Stimulated activated CD4-positive, alpha-beta T cell treated with anti-CD3 and anti-CD28 coated beads, Interleukin-12 subunit alpha, Interleukin-12 subunit beta, amount 100 ng/mL, for 24 hours (primary cell): ENCODE results near the gene AQP2.

Experiments used
- DNase-seq, 2 experiments: peaks; one replicate each; pipeline ENCODE4 v3.0.0-alpha.2; 2020; ENCODE audit warnings: low read depth in 2 of 2

AQP2 gene

GRCh38 chr12:49950273-49951251 is at the start of gene AQP2:
TSS of gene AQP2 (plus strand) at chr12:49950737. CDS start at chr12:49950831, 94 bp downstream.
- DNase-seq = no peak

GRCh38 chr12:49901026-49901425 is 49.5 kb upstream of the AQP2 start:
- DNase-seq = no peak

- no peak for DNase-seq
These were observed 48.6 kb upstream of the AQP2 start for GRCh38 chr12:49901986-49902385.

- no peak for DNase-seq
These were observed 47.9 kb upstream of the AQP2 start for GRCh38 chr12:49902399-49903350.

- DNase-seq = no peak
These were observed 47.2 kb upstream of the AQP2 start for GRCh38 chr12:49903351-49903699.

- peak in 1 of 2 experiments; percentile 28 for DNase-seq
These were observed 46.7 kb upstream of the AQP2 start, which contains the start of gene FAIM2 for GRCh38 chr12:49903700-49904423. TSS of gene FAIM2 (minus strand) at chr12:49903900. CDS start at chr12:49903792, 108 bp downstream.

- DNase-seq = no peak
These were observed 45.9 kb upstream of the AQP2 start for GRCh38 chr12:49904601-49905000.

- no peak for DNase-seq
These were observed 44.7 kb upstream of the AQP2 start for GRCh38 chr12:49905718-49906314.

GRCh38 chr12:49907352-49907751 is 43.2 kb upstream of the AQP2 start:
- no peak for DNase-seq

- DNase-seq = no peak
These were observed 41.2 kb upstream of the AQP2 start for GRCh38 chr12:49909356-49909755.

- DNase-seq = no peak
These were observed 40.7 kb upstream of the AQP2 start for GRCh38 chr12:49909826-49910225.

GRCh38 chr12:49910331-49911212 is 40.0 kb upstream of the AQP2 start:
- DNase-seq = no peak

- DNase-seq = no peak
These were observed 39.3 kb upstream of the AQP2 start for GRCh38 chr12:49911213-49911605.

- no peak for DNase-seq
These were observed 37.9 kb upstream of the AQP2 start for GRCh38 chr12:49912345-49913255.

GRCh38 chr12:49916129-49916919 is 34.2 kb upstream of the AQP2 start:
- DNase-seq = no peak

GRCh38 chr12:49917166-49917787 is 33.3 kb upstream of the AQP2 start:
- DNase-seq = no peak

GRCh38 chr12:49917788-49918173 is 32.8 kb upstream of the AQP2 start:
- no peak for DNase-seq
